Effector CD8-positive, alpha-beta T cell (primary cell): ENCODE results near the gene SYK.
A peak's percentile ranks its signal among the peaks of the same experiment; 100 is the strongest.

ENCODE experiments used
- DNase-seq: peaks from one replicate; lab custom pipeline; 2025; lab: John Stamatoyannopoulos, UW

SYK gene

DNA sequence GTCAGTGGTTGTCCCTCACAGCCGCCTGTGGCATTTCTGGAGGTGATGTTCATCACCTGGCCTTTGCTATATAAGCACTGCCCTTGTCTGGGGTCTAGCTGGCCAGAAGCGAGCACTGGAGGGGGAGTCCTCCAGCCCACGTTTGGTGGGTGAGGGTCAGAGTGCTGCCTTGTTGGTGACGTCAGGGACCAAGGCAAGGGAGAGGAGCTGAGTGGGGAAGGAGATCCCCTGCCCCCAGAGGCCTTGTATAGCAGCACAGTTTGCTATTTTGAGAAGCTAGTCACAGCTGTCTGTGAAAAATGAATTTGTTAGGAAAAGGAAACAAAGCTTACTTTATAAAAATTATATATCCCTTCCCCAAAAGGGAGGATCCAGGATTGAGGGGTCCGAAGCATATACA is 49.8 kb downstream of the SYK start:
- no peak for DNase-seq

DNA sequence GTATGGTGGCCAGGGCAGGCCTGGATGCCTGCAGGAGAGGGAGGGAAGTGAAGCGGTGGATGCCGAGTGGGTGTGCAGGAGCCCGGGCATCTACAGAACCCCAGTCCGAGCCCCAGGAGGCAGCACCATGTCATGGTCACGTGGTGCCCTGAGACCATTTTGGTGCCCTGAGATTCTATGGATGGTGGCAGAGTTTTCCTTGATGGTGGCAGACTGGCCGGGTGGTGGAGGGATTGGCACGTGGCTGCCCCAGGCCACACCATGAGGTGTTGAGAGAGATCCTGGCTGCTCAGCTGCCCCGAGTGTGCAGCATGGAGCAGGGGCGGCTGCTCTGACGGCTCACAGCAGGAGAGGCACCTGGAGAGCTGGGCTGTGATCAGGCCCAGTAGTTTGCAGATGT is 52.3 kb downstream of the SYK start:
- no peak for DNase-seq

DNA sequence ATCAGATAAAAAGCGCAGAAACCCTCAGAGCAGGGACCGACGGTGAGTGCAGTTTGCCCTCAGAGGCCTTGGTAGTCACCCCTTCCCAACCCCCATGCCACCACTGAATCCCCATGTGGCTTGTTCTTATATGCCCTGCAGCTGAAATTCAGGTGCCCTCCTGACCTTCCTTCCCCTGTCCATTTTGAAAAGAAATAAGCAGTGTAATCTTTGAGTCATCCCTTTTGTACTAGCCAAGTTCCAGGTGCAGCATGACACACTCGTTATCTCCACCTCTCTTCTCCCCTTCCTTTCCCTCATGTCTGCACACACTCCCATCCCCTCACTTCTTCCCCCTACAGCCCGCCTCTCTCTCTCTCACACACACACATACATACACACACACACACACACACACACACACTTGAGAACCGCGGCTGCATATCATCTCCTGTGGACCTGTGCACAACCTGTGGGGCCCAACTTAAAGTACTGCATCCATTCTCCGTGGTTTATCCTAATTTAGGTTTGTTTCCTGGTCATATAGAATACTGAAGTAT is 53.1 kb downstream of the SYK start:
- no peak for DNase-seq

DNA sequence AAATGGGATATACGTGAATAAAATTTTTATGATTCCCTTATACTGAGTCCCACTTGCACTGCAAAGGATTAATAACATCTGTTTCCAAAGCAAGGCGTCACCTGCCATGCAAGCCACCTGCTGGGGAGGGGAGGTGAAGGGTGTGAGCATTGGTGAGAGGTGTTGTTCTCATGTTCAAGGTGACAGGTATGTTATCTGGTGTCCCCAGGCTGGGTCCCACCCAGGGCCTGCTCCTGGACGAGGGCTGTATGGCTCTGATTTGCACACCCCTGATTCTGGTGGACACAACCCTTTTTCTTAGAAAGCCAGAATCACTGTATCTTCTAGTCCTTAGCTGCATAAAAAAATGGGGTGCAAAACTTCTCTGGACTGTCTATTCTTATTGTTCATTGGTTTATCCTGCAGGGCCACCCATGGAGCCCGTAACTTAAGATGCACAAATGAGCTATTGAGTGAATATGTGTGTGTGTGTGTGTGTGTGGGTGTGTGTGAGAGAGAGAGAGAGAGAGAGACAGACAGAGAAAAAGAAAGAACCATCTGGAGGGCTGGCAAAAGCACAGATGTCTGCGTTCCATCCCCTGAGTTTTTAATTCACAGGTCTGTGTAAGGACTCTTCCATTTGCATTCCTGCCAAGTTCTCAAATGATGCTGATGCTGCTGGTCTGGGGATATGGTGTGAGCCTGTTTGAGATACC is 53.7 kb downstream of the SYK start:
- DNase-seq: no peak

DNA sequence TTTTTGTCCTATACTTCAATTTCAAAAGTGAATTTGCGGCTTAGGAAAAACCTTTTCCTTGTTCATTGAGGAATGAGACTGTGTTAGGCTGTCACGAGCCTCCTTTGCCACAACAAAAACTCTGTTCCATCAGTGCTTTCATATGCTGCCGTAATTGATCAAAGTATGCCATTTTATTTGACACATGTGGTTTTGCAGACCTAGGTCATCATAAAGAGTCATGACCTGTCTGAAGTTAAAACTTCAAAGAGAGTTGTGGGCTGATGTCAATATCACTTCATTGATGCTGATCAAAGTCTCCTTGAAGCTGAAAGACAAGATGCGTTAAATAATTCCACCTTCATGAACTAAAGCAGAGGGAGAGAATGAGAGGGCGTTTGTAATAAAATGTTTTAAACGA is 55.5 kb downstream of the SYK start:
- no peak for DNase-seq

DNA sequence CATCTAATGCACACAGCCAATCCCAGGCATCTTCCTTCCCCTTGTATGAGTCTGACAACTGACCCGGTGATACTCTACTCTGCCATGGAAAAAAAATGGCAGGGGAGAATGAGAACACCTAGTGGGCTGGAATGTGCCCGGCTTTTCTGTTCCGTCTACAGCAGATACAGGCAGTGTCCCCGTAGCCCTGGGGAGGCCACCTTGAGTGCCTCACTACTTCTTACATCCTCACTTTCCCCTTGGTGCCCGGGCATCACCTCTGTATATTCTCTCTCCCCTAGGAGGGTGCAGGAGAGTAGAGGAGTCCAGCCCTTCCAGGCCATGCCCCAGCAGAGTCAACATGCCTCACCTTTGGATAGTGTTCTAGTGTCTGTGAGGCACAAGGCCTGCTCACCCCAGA is 56.2 kb downstream of the SYK start:
- DNase-seq: no peak

DNA sequence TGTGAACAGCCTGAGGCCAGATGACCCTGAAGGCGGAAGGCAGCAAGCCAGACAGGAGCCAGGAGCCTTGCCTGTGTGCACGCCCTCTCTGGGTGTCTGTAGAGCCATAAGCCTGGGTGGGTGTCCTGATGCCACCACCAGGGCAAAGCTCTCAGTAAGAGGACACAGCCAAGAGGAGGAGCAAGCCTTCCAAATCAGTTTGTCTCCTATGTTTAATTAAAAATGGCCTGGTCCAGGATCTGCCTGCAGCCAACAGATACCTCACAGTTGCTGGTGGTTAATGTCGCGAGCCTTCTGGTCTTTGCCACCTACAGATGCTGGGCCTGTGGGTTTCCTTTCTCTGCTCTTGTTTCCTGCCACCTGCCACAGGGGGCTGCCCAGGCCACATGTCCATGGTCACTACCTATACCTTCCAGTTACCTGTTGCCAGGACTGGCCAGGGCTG is 56.9 kb downstream of the SYK start:
- no peak for DNase-seq

DNA sequence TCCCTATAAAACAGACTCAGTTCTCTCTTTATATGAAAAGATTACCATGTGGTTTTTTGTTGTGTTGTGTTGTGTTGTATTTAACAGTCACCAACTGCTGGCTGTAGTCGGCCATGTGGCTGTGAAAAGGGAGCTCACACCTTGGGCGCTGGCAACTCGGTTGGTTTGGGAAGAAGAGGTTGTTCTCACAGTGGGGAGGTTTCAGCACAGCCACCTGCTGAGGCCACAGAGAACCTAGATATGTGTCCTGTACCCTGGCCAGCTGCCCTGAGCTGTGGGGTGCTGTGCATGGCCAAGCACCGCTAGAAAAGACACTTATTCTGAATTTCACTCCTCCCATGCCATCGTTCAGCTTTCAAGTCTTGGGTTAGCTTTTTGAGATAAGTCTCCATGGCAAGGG is 58.8 kb downstream of the SYK start:
- DNase-seq: no peak

DNA sequence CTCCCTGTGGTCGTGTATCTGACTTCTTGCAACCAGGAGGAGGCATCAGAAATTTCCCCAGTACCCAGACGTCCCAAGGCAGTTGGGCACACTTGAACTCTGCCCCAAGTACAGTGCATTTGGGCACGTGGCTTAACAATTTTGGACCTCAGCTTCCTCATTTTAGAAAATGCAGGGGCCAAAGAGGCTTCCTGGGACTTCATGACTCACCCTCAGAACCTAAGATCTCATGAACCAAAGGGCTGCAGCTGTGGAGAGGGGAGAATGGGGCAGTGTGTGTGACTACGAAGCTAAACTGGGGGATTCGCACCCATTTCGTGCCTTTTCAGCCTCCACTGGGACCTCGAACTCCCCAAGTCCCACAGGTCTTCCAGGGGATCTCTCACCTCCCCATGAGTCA is 59.2 kb downstream of the SYK start:
- DNase-seq: no peak

DNA sequence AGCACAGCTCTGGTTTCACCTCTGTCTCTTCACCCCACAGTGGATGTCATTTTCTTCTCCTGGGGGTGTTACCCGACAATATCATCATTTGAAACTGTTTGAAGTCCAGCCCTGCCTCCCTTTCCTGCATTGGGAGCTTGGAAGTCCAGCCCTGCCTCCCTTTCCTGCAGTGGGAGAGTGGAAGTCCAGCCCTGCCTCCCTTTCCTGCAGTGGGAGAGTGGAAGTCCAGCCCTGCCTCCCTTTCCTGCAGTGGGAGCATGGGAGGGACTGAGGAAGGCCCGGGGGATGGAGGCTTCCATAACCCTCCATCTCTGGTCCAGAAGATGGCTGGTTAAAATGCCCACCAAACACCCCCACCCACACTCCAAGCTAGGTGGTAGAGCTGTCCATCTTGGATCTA is 59.8 kb downstream of the SYK start:
- no peak for DNase-seq

DNA sequence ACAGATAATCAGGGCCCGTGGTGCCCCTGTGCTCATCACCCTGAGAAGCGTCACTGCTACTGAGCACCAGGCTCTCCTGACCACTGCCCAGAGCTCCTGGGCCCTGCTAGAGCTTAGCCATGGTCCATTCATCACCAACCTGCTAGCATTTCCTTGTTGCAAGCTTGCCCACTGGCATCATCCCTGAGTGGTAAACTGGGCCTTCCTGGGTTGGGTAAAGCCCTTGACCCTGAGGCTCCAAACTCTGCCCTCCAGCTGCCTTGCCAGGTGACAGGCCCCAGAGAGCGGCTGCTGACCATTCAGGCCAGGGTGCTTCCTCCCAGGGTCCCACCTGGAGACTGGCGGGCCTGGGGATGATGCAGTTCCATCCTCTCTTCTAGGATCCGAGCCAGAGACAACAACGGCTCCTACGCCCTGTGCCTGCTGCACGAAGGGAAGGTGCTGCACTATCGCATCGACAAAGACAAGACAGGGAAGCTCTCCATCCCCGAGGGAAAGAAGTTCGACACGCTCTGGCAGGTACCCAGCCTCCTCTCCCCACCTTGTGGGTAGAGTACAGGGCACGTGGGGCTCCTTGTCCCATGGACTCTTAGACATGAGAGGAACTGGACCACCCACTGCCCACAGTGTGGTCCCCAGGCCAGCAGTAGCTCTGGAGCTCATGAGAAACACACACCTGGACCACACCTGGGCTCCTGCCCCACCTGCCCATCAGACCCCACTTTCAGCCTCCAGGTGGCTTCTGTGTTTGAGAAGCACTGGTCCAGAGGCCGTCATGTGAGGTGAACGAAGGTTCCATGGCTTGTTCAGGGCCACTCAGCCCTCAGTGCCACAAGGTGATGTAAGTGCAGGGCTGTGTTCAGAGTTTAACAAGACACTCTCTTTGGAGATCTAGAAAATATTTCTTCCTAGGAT is 60.5 kb downstream of the SYK start:
- DNase-seq: no peak

DNA sequence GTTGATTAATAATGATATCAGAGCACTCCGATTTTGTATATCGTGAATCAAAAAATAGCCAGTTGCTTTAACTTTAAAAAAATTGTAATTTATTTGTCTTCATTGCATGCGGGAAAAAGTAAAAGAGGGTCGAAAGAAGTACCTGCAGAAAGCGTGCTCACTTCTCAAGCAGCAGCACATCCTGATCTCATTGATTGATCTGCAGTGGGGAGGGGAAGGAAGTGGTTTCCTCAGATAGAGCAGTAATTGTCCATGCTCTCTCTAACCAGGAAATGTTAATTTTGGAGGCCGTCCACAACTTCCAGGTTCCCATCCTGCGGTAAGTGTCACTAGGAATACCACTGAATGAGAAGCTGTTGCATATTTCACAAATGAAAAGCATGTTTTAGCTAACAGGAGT is 63.2 kb downstream of the SYK start:
- DNase-seq: no peak

DNA sequence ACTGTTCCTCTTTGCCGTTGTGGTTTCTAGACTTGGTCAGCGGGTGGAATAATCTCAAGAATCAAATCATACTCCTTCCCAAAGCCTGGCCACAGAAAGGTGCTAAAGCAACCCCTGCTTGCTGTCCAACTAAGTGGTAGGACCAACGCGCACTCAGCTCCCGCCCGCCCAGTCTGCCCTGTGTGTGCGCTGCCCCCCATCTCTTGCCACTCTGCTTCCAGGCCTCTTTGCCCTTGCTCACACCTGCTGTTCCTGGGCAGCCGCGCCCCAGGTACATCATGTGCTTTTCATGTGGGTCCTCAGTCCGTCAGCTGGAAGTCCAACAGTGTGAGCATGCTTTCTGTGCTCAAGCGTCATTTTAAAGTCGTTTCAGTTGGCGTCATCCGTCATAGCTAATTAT is 65.5 kb downstream of the SYK start:
- DNase-seq: no peak

DNA sequence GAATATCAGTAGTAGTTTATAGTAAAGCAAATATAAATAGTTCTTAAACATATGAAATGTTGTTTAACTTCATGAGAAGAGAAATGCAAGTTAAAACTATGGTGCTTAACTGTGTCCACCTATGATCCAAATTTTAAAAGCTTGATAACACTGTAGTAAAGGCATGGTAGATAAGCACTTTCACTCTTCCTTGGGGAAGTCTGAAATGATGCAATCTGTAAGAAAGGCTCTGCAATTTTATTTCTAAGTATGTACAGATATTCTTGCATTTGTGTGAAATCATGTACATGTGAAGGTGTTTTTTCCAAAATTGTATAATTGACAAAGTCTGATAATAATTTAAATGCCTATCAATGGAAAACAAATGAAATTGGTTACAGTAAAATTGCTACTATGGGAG is 66.9 kb downstream of the SYK start:
- no peak for DNase-seq

DNA sequence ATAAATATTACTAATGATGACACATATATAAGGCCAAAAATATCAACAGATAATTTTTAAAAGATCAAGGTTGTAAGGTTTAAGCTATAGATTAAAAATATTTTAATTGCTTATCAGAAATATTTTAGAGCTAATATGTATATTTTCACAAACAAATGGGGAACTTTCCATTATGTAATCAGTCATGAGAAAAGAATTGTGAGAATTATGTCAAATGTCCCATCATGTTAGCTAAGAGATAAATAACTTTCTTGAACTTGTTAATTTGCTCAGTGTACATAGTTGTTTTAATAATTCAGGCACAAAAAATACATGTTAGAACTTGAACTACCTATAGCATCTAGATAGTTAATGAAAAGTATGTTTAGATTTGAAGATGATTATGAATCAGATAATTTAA is 67.7 kb downstream of the SYK start:
- DNase-seq: no peak

DNA sequence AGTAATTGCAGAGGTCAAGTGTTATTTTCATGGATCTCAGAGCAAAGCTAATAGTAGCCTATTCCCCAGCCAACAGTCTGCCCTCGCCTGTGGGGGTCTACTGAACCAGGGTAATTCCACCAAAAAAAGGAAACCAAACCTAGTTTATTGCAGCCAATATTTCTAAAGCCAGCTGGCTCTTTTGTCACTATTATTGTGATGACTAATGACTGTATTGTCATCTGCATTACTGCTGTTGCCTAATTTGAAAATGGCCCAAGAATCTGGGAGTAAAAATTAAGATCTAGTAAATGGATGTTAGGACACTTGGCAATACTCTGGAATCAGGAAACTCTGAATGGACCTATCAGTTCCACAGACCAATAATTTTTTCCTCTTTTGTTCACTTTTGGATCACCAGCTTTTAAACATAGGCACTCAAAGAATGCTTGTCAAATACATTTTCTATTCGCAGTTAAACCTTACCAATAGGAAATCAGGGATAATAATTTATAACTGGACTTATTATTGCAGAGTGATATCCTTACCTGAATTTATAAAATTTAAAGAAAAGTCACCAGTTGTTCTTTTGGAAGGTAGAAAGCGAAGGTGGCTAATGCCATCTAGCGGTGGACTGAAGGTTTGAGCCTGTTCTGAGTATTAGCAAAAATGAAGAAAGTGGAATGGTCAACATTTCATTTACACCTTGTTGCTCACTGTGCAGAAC is 69.2 kb downstream of the SYK start:
- DNase-seq: peak; percentile 17

DNA sequence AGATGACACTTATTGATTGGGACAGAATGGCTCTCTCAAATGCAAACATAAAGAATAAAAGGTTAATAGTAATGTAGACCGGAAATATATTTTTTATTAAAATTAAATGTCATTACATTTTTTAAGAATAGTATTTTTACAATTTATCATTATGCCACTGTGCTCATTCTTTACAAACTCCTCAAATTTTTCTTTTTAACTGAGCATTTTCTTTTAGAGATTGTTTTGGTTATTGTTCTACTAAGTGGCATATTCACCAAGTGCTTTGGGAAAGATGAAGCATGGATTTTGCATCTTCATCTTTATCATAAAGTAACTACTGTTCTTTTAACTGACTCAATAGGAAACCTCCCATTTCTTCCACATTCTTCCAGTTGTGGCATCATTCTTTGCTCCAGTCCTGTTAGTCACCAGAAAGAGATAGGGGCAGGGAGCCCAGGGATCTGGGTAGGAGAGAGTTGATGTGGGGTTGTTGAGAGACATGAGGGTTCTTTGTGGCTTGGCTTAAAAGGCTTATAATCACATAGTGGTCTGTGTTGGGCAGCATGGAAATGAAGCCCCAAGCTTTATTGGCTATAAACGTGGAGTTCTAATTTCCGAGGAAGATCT is 69.8 kb downstream of the SYK start:
- no peak for DNase-seq

DNA sequence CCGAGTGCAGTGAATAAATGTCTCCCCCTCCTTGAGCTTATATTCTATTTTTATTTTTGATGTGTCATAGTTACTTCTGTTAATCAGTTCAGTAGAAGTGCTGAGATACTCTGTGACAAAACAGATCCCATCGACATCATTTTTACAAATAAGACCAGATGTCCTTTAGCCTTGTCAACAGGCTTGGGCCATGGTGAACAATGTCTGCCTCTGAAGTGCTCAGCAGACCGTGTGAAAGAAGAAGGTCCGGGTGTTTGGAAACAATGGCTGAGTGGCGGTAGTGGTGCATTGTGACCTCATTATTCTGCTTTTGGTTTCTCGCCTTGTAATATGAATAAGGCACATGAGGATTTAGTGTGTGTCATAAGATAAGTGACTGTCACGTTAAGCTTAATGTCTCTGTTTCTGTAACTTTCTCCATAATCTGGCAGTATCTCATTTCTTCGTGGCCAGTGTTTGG is 71.2 kb downstream of the SYK start:
- DNase-seq: no peak

DNA sequence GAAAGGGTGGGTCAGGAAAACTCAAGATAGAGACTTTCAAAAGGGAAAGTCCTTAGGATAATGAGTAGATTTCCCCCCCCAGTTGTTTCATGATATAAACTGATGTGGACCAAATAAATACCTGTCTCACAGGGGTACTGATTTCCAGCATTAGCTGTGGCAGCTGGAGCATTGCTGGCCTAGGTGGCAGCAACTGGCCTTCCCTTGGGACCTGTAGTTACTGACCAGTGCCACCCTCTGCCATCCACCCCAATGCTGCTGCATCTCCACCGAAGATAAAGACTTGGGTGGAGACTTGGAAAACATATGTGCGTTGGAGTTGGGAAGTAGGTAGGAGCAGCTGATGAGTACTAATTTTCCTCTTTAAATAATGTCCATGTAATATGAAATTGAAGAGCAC is 71.8 kb downstream of the SYK start:
- no peak for DNase-seq

DNA sequence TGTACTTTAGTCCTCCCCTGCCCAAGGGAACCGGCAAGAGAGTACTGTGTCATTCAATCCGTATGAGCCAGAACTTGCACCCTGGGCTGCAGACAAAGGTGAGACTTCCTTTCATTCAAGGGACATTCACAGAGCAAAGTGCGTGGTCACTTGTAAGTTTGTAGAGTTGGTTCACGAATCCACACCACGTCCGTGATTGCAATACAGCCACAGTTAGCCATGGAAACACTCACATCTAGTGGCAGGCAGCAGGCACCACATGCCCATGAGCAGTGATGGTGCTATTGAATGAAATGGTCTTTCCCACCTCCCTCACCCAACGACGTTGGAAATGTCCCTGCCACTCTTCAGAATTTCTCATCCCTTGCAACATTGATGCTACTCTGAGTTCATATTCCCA is 72.6 kb downstream of the SYK start:
- DNase-seq: no peak

DNA sequence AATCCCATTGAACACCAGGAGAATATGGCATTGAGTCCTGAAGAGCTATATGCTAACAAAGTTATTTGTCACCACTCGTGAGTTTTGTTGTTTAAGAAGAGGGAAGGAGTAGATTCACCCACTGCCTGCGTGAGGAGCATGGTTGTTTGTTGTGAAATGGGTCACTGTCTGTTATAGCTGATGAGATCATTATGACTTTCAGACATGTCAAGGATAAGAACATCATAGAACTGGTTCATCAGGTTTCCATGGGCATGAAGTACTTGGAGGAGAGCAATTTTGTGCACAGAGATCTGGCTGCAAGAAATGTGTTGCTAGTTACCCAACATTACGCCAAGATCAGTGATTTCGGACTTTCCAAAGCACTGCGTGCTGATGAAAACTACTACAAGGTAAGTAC is 76.9 kb downstream of the SYK start:
- DNase-seq: no peak

DNA sequence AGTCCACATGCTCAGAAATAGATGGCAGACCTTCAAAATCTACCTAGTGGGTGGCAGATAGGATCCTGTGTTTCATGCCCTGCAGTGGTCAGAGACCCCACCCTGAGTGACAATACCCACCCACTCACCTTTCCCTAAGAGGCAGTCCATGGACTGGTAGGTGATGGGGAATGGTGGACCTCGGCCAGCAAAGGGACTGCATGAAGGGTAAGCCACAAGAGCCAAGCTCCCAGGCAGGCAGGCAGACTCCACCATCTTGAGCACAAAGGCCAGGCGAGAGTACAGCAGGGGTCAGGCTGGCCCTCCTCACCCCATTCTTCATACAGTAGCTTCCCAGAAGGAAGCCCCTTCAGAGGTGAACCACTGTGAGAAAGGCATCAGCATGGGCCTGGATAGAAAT is 78.4 kb downstream of the SYK start:
- DNase-seq: no peak
